C4-2B (cell line): ENCODE data around the gene PPP2R2B.

Source experiments
- H3K27ac ChIP-seq: fragments of 450-650 bp; 2 replicates; pipeline ENCODE4 v1.5.1; 2017
- CTCF ChIP-seq: fragments of 450-650 bp; conservative IDR thresholded peaks from 2 replicates; pipeline ENCODE4 v1.5.1; 2017; ENCODE audit warnings: mild to moderate bottlenecking
- ZFX ChIP-seq: fragments of 450-650 bp; IDR thresholded peaks from 2 replicates; pipeline ENCODE4 v1.6.1; 2017

Gene PPP2R2B

GRCh38 chr5:146642410-146642809 lies 236.1 kb downstream of the PPP2R2B start:
- H3K27ac ChIP-seq, result no peak overlapping the region
- TF ChIP-seq ZFX (no peak), CTCF (no peak)

- no peak overlapping the region for H3K27ac ChIP-seq
- no peak for TF ChIP-seq CTCF
- no peak for TF ChIP-seq ZFX
These were observed 236.6 kb downstream of the PPP2R2B start for GRCh38 chr5:146641941-146642340.

DNA sequence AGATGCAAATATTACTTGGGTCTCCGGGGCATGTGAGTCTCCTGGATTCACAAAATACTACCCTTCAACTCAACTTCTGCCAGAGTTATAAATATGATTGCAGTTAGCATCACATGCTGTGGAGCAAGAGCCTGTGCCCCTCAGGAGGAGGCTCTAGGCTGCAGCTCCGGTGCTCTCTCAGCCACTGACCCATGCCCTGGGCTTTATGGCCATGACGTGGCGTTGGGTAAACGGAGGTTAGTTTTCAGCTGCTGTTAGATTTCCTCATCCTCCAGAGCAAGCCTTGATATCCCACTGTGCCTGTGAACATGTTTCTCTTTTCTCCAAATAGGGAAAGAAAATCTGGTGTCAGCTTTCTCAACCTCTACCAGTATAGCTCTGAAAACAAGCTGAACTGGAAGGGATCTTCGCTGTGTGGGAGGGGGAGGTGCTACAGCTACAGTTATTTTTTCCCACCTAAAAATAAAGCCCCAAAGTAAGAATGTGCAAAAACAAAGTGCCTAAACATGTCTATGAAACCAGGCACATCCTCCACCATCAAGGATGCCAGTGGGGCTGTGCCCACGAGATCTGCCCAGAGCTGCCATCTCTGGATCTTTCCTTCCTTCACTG lies 238.2 kb downstream of the PPP2R2B start:
- TF ChIP-seq CTCF, result no peak
- TF ChIP-seq ZFX, result no peak
- no peak overlapping the region for H3K27ac ChIP-seq

DNA sequence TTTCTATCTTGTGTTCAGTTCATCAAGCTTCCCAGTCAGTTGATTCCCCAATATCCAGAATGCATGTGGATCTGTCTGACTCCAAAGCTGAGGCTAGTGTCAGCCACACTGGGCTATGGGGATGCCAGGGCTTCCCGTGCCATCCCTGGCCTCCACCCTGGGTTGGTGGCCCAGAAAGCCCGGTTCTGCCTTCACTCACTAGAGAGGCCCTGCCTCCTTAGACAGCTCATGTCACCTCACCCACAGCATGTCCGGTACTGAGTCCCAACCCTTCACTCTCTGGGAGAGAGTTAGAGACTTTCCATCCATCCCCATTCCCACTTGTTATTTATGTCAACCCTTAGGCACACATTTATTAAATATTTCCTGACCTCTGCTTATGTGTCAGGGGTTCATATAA lies 243.1 kb downstream of the PPP2R2B start:
- TF ChIP-seq ZFX (no peak), CTCF (no peak)
- H3K27ac ChIP-seq, result no peak overlapping the region

DNA sequence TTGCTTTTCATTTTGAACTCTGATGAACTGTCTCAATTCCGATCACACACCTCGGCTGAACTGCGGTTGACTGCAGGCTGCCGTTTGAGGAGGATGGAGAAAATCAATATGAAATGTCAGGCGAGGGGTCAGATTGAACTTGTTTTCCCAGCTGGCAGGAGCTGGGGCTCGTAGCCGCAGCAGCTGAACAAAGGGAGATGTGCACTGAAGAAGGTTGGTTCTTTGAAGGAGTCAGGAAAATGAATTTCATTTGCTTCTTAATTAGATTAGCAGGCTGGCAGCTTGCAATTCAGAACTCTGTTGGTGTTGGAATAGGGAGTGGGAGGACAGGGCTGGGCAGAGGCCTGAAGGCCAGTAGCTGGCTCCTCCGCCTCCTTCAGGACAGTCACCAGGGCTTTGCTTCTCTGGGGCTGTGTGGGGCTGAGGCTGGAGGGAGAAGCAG lies 245.2 kb downstream of the PPP2R2B start:
- no peak overlapping the region for H3K27ac ChIP-seq
- no peak for TF ChIP-seq ZFX
- no peak for TF ChIP-seq CTCF

- no peak for TF ChIP-seq ZFX
- H3K27ac ChIP-seq, result no peak overlapping the region
These were observed 245.8 kb downstream of the PPP2R2B start for GRCh38 chr5:146632620-146633322.

DNA sequence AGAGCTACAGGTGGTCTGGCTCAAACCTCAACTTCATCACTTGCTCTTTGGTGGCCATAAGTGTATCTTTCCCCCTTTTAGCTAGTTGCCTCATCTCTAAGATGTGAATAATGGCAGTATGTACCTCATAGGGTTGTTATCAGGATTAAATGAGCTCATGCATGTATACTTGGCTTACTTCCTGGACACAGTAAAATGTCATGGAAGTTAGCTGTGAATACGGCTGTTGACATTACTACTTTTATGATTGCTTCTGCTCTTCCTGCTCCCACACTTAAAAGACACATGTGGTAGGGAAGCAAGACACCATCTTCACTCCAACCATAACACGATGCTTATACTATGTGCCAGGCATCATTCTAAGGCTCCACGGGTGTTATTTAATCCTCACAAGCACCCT lies 248.1 kb downstream of the PPP2R2B start:
- H3K27ac ChIP-seq, result no peak overlapping the region
- TF ChIP-seq CTCF (no peak), ZFX (no peak)

GRCh38 chr5:146628950-146629349 lies 249.6 kb downstream of the PPP2R2B start:
- H3K27ac ChIP-seq, result no peak overlapping the region
- TF ChIP-seq CTCF (no peak), ZFX (no peak)
